ENCODE data around the gene APEX2.
"Not testable (repeated sequence)": the region's sequence is repeated elsewhere in the genome, so short reads cannot be mapped to it uniquely, and the experiment has no call there.

APEX2 gene

DNA sequence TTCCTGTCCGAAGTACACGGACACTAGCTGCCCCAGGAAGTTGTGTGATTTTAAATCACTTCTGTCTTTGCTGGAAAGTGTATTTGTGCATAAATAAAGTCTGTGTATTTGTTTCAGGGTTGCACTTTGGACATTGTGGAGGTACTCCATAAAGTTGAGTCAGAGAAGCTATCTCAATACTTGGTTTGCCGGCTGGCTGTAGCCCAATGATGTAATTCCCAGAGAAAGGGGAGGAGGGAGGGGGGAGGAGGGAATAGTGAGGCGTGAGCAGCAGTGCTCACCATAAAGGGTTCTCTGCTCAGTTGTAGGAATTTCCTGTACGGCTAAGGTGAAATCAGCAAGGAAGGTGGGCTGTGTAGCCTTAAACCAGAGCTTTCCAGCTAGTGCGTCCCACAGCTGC lies 7.5 kb downstream of the APEX2 start:
- no peak for DNase-seq
- intact Hi-C loops (cut with DNase I) = loop anchor here (10.0 kb wide), 1 partner anchor 473 kb away; the partner anchor contains the start of gene GNL3L

DNA sequence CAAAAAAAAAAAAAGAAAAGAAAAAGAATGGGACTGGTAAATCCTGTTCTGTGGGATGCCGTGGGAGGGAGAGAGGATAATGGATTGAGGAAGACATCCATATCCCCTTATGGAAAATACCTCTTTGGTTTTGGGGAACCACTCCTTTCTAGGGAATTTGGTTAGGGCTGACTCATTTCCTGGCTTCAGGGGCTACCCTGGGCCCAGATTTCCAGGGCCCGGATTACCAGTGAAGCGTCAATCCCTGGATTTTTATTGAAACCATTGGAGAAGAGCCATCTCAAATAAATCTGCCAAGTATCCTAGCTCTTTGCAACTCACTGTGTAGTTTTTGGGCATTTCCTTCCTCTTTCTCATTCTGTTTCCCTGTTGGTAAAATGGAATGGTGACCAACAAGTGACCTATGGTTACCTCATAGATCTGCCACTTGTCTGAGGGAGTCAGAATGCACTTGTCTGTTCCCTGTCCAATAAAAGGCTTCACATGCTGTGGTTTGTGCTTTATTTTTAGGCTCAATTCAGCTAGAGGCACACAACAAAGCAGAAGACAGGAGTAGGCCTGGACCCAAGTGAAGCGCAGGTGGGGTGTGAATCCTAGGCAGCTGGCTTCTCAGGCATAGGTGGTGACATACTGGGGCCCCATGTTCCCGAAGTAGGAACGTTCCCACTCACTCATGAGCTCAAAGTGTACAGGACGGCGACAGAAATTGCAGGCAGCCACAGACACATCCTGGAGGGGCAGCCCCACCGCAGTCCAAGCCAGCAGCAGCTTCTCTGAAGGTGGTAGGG lies 8.6 kb downstream of the APEX2 start:
- intact Hi-C loops (cut with DNase I) = loop anchor here (10.0 kb wide), 1 partner anchor 474 kb away; the partner anchor contains the start of gene GNL3L
- DNase-seq = peak in 1 of 42 donors; percentile 3

DNA sequence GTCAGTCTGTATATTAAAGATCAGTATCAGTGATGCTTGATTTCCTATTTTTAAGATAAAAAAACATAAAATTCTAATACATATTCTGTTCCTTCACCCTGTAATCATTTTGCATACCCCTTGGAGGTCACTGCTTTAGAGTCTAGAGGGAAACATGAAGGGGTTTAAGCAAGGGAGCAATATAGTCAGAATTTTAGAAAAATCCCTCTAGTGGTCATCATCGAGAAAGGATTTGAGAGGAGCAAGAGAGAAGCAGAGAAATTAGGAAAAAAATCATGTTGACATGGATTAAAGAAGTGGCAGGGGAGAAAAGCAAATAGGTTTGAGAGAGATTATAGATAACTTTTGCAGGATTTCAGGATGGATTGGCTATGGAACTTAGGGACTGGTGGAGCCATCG lies 11.1 kb downstream of the APEX2 start:
- intact Hi-C loops (cut with DNase I) = no loop called here
- DNase-seq = no peak

DNA sequence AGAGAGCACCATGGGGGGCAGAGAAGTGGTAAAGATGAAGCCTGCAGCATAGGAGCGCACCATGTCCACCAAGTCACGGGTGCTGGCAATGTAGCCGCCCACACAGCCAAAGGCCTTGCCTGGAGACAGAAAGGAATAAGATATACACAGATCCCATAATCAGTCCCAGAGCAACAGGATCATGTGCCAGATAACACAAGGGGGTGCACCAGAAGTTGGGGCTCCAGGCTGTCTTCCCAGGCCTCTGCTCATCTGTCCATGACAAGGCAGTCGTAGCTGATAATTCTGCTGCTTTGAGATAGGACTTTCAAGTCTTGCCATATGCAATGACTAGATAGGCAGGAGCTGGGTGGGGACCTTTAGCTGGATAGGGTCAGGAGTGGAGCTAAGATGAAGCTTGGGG lies 14.7 kb downstream of the APEX2 start:
- DNase-seq = no peak
- intact Hi-C loops (cut with DNase I) = no loop called here

DNA sequence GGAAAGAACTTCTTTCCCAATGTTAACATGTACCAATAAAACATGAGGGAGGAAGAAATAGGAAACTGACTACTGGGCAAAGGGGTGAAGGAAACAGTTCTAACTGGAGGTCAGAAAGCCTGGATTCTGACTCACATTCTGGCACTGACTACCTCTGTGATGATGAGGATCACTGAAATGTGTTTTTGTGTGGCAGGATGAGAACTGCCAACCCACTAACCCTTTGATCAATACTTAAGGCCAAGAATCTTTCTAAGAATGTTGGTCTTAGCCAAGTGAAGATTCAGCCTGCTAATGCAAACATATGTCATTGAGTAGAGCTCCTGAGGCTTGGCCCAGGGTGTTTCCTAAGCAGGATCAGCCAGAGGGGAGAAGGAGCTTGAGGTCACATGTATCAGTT lies 26.0 kb downstream of the APEX2 start:
- intact Hi-C loops (cut with DNase I) = no loop called here

DNA sequence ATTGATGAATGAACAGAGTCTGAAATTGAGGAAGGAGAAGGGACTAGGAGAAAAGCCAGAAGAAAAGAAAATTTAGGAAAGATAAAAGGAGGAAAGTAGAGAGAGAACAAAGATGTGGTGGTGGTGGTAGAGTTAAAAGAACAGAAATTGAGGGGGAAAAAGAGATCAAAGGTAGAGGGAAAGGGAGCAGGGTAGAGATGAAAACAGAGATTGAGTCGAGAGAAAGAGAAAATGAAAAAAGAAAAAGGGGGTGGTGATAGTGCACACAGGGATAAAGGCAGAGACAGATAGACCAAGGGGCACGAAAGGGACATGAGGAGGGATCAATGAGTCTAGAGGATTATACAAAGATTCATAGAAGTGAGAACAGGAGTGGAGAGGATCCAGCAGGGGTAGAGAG lies 26.7 kb downstream of the APEX2 start:
- intact Hi-C loops (cut with DNase I) = no loop called here
- no peak for DNase-seq

More for the DNA sequence above, 26.0 kb downstream of the APEX2 start:
- DNase-seq = no peak

DNA sequence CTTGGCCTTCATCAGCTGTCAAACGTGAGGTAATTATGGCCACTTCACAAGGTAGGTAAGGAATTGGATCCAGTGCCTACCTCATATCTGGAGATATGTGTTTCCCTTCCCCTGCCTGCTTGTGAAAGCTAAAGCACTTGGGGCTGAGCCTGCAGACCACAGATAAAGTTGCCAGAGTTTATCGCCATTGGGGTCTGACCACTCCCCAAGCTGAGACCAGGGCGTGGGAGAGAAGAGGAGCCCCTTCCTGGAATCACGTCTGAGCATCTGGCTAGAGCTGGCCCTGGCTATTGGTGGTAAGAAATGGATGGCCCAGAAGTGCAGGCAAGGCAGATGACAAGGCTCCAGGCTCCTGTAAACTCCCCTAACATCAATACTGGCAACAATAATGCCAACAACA lies 27.9 kb downstream of the APEX2 start:
- no peak for DNase-seq
- intact Hi-C loops (cut with DNase I) = no loop called here

DNA sequence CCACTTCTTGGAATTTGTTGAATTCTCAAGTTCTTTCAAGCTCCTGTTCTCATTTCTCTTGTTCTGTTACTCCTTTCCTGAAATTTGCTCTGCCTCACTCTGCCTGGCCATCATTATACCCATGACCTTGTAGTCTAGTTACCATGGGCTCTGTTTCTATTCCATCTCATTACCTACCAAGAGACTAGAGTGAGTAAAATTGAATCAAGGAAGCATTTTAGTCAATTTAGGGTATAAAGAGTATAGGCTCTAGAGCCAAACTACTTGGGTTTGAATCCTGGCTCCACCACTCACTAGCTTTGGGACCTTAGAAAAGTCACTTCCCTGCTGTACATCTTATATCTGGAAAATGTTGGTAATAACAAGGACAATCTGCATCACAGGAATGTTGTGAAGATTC lies 28.4 kb downstream of the APEX2 start:
- DNase-seq = no peak
- intact Hi-C loops (cut with DNase I) = no loop called here

DNA sequence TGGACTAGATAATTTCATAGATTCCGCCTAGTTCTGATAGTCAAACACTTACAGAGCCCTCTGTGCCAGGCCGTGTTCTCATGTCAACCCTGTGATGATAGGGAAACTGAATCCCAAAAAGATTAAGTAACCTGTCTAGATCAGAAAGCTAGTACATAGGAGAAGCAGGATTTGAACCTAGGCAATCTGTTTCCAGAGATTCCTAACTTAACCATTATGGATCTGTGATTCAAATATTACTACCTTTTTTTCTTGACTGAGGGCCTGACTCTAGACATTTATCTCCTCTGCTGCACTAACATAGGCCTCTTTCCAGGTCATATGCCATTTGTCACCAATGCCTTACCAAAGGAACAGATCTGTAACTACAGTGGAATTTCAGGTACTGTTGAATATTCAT lies 29.1 kb downstream of the APEX2 start:
- DNase-seq = no peak
- intact Hi-C loops (cut with DNase I) = no loop called here

DNA sequence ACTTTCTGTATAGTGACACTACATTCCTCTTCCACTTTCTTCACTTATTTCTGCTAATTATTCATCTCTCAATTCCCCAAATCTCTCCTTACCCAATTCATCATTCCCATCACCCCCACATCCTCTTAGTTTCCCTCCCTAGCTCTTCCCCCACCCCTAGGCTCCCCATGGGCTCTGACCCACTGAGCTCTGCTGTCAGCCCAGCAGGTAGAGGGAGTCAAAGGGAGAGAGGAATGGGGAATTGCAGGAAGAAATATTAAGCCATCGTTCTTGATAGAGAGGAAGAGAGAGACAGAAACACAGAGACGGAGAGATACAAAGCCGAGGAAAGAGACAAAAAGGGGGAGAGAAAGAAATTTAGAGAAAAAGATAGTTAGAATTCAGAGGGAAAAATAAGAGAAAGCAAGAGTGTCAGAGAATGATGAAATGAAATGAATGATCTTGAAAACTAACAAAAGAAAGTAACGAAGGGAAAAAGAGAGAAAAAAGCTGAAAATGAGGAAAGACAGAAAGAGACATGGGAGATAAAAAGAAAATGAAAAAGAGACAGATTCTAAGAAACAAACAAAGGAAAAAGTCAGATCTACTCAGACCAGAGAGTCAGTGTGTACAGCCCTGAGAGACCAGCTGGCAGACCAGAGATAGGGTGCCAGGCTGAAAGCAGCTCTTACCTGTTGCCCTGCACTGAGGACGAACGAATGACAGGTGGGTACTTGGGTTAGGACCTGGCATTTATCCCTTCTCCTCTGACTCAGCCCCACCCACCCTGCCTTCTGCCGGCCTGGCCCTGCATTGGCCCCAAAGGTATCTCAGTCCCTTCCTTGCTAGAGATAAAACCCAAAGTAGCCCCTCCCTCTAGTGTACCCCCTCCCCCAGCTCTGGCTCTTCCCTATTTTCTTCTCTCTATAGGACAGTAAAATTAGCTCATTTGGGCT lies 30.4 kb downstream of the APEX2 start, which contains the start of gene ALAS2:
Gene ALAS2, minus strand, starts transcription at position 707 of the 935 bp plus-strand sequence. CDS start 4,977 bp downstream, outside the sequence.
- no peak for DNase-seq
- intact Hi-C loops (cut with DNase I) = no loop called here

DNA sequence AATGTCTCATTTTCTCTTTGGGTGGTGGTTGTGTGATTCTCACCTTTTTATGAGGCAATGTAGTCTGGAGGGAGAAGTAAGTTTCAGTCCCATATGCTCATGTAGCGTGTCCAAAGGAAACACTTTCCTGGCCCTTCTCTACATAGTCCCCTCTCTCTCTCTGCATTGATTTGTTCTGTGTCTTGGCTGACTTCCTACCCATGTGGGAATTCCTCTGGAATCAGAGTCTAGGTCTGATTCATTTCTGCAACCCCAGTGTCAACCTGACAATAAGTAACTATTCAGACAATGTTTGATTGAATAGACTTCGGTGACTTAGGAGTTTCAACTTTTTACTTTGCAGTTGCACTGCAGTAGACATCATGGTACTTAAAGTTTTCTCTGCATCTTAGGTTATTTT lies 33.3 kb downstream of the APEX2 start:
- no peak for DNase-seq
- intact Hi-C loops (cut with DNase I) = no loop called here

DNA sequence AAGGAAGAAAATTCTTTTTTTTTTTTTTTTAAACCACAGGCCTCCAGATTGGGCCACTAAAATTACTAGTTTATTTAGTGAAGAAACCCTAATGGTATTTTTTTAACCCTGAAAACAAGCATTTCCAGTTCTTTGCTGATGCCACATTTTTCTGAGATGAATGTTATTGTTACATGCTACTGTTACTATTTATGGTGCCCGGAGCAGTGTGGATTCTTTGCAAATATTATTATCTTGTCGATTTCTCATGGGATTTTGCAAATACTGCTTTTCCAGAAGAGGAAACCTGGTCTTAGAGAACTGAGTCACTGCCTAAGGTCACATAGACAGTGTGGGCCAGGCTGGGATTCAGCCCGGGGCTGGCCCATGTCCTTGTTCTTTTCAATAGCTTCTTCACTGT lies 39.3 kb downstream of the APEX2 start:
- intact Hi-C loops (cut with DNase I) = no loop called here

DNA sequence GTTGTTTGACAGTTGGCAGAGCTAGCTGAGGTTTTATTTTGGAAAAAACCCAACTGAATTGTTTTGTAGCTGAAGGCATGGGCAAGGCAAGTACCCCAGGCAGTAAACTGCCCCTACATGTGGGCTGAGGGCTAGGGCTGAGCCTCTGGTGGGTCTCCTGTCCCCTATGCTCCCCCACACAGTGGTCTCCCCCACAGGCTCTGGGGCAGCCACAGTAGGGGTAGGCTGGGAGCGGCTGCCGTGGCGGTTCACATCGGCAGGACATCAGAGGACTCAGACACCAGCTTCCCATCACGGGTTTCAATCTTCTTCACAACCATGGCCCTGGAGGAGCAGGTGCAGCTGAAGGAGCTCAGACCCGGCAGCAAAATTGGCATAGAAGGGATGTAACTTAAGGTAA lies 41.4 kb downstream of the APEX2 start:
- DNase-seq = no peak
- intact Hi-C loops (cut with DNase I) = no loop called here

More for the DNA sequence above, 39.3 kb downstream of the APEX2 start:
- DNase-seq = no peak

DNA sequence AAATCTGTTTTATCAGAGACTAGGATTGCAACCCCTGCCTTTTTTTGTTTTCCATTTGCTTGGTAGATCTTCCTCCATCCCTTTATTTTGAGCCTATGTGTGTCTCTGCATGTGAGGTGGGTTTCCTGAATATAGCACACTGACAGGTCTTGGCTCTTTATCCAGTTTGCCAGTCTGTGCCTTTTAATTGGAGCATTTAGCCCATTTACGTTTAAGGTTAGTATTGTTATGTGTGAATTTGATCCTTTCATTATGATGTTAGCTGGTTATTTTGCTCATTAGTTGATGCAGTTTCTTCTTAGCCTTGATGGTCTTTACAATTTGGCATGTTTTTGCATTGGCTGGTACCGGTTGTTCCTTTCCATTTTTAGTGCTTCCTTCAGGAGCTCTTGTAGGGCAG lies 50.4 kb downstream of the APEX2 start:
- DNase-seq; intact Hi-C loops (cut with DNase I): not testable (repeated sequence)

DNA sequence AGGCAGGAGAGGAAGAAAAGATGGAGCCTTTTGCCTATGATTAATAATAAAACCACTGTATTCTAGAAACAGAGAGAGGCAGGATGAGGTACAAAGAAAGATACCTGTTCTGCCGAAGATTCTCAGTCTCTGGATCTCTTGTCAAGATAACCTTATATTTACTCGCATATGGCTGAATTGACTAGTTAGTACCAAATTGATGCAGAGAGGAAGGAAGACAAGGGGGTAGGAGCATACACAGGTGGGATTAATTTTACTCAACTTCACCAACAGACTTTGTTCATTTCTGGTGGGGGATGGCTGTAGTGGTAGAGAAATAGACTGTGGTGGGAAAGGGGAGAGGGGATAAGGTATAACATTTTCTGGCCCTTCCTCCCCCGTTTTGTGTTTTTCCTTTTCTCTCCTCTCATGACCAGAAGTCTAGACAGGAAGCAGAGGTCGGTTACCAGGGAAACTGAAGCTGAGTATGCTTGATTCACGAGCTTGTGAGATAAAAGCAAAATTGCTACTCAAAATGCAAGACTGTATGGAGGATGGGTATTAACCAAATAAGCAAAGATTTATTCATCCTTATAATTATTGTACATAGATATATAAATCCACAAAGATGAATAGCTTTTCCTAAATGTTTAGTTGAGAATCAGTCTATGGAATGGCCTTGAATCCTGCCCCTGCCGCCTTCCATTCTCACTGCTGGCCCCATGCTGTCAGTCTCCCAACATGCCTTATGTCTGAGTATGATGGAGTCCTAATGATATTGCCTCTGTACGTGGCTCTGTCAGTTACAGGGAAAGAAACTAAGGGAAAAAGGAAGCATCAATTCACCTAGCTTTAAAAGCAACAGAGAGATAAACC lies 56.9 kb downstream of the APEX2 start:
- intact Hi-C loops (cut with DNase I) = no loop called here
- peak in 8 of 42 donors; percentile 0 to 43 (median 9) for DNase-seq

DNA sequence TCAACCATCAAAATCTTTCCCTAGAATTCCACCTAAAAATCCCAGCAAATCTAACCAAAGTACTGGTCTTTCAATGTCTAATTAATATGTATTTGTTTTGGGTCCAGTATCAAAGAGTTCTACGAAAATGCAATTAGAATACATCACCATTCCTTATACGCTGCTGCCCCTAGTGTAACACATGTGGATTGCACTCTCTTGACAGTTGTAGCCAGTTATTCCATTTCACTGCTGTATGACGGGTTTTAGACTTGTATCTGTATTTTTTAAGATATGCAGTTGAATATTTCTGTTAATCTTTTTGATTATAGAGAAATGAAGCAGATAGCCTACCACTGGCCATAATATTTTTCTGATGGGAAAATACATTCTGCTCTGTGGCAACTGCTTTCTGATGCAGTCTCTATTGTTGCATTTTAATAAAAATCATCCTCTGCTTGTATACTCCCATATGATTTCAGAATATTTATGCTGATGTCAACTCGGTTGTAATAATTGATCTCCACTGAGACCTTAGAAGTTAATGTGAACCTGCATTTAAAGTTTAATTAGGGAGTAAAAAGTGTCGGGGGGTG lies 57.6 kb downstream of the APEX2 start:
- DNase-seq = peak in 29 of 42 donors; percentile 3 to 73 (median 34)
- intact Hi-C loops (cut with DNase I) = no loop called here

Data from head of caudate nucleus (tissue), 42 donors.